SK-N-SH (cell line): Measurements from ENCODE around the gene PXN. TPM values are rescaled to one million over a fixed set of nuclear protein-coding genes. Genes with fewer than 3 reads are reported as not detected.

Experiments
- CTCF ChIA-PET: fragments of 300-600, 350-600 bp; formaldehyde crosslinking; extraction: SDS; loops from one replicate; lab custom pipeline; 2021; lab: Yijun Ruan, JAX
- POLR2A ChIA-PET: fragments of 350-600 bp; sonication (Branson Sonifier 250); formaldehyde crosslinking; extraction: SDS; loops from one replicate; lab custom pipeline; 2020; ENCODE audit warnings: antibody characterized with exemption, inconsistent platforms; lab: Yijun Ruan, JAX
- DNase-seq: peaks from one replicate; pipeline ENCODE4 v3.0.0; 2012
- H2AFZ ChIP-seq: fragments of 200-600 bp; sonication (generic); 2 replicates; pipeline ENCODE4 v1.8.1; 2016; ENCODE audit warnings: antibody characterized with exemption, mild to moderate bottlenecking, low read depth
- H3F3A ChIP-seq: fragments of 200-600 bp; sonication (generic); replicated peaks from 2 replicates; pipeline ENCODE3; 2016; ENCODE audit warnings: antibody characterized with exemption, mild to moderate bottlenecking; ENCODE audit not compliant: insufficient read depth
- H3K27ac ChIP-seq, 2 experiments: fragments of 200-500 bp in 1 of 2; fragments of 200-600 bp in 1 of 2; sonication (Bioruptor generic) in 1 of 2; sonication (generic), shearing (Covaris generic) in 1 of 2; 2 replicates each; pipeline versions ENCODE4 v1.5.1 to v1.6.1; 2014 to 2016; ENCODE audit warnings: low read depth in 2 of 2, inconsistent platforms in 1 of 2, low read length in 1 of 2, mild to moderate bottlenecking in 1 of 2, mixed read lengths in 1 of 2
- H3K27me3 ChIP-seq: fragments of 200-600 bp; sonication (generic), shearing (Covaris generic); 2 replicates; pipeline ENCODE4 v1.6.1; 2016; ENCODE audit warnings: mixed run types; ENCODE audit not compliant: insufficient read depth
- H3K36me3 ChIP-seq, 2 experiments: fragments of 200-500 bp in 1 of 2; fragments of 200-600 bp in 1 of 2; sonication (Bioruptor generic) in 1 of 2; sonication (generic) in 1 of 2; replicated peaks in 1 of 2; 2 replicates each; pipeline versions ENCODE3 to v1.5.1; 2014 to 2016; ENCODE audit warnings: low read length in 1 of 2, mild to moderate bottlenecking in 1 of 2; ENCODE audit not compliant: insufficient read depth in 2 of 2, control insufficient read depth in 1 of 2
- H3K4me1 ChIP-seq, 2 experiments: fragments of 200-500 bp in 1 of 2; fragments of 200-600 bp in 1 of 2; sonication (Bioruptor generic) in 1 of 2; sonication (generic), shearing (Covaris generic) in 1 of 2; 2 replicates each; pipeline versions ENCODE4 v1.5.1 to v1.6.1; 2014 to 2016; ENCODE audit warnings: low read depth in 1 of 2, low read length in 1 of 2, mixed run types in 1 of 2; ENCODE audit not compliant: insufficient read depth in 2 of 2, control insufficient read depth in 1 of 2
- H3K4me2 ChIP-seq: fragments of 200-600 bp; sonication (generic), shearing (Covaris generic); 2 replicates; pipeline ENCODE4 v1.6.1; 2017; ENCODE audit warnings: mixed run types
- H3K4me3 ChIP-seq, 2 experiments: fragments of 200-500 bp in 1 of 2; fragments of 200-600 bp in 1 of 2; sonication (Bioruptor generic) in 1 of 2; sonication (generic), shearing (Covaris generic) in 1 of 2; 2 replicates each; pipeline versions ENCODE4 v1.5.1 to v1.8.1; 2014 to 2016; ENCODE audit warnings: low read depth in 2 of 2, inconsistent platforms in 1 of 2, low read length in 1 of 2, mild to moderate bottlenecking in 1 of 2, mixed read lengths in 1 of 2, moderate library complexity in 1 of 2
- H3K79me2 ChIP-seq: fragments of 200-600 bp; sonication (generic); 2 replicates; pipeline ENCODE4 v1.8.1; 2017; ENCODE audit warnings: mild to moderate bottlenecking; ENCODE audit not compliant: insufficient read depth
- H3K9ac ChIP-seq: fragments of 200-600 bp; sonication (generic); 2 replicates; pipeline ENCODE4 v1.6.1; 2017; ENCODE audit warnings: mixed run types
- H3K9me2 ChIP-seq: fragments of 200-600 bp; sonication (generic); 2 replicates; pipeline ENCODE4 v1.6.1; 2017; ENCODE audit warnings: mixed run types
- H3K9me3 ChIP-seq: fragments of 200-600 bp; sonication (generic); 2 replicates; pipeline ENCODE4 v1.6.1; 2017; ENCODE audit warnings: mixed run types, mild to moderate bottlenecking, moderate library complexity
- H4K20me1 ChIP-seq: fragments of 200-600 bp; sonication (generic); 2 replicates; pipeline ENCODE4 v1.6.1; 2017; ENCODE audit warnings: mild to moderate bottlenecking, mixed run types; ENCODE audit not compliant: insufficient read depth
- CHD2 ChIP-seq: fragments of 150-350 bp; IDR thresholded peaks from 2 replicates; pipeline ENCODE4 v1.6.1; 2018; ENCODE audit warnings: low read length; ENCODE audit not compliant: partially characterized antibody
- ELF1 ChIP-seq: IDR thresholded peaks from 2 replicates; pipeline ENCODE4 v1.4.0; 2012
- EP300 ChIP-seq, 2 experiments: IDR thresholded peaks; 2 replicates each; pipeline versions ENCODE4 v1.4.0 to v1.6.1; 2012; ENCODE audit warnings: borderline replicate concordance in 1 of 2, low read depth in 1 of 2, low read length in 1 of 2
- EZH2phosphoT487 ChIP-seq: fragments of 200-600 bp; sonication (generic); IDR thresholded peaks from 2 replicates; pipeline ENCODE4 v1.6.1; 2017; ENCODE audit warnings: low read depth, mixed run types, mild to moderate bottlenecking, antibody characterized with exemption, moderate library complexity, borderline replicate concordance
- GATA2 ChIP-seq: sonication (generic); formaldehyde crosslinking; IDR thresholded peaks from 2 replicates; pipeline ENCODE4 v1.5.0; 2020; ENCODE audit warnings: mild to moderate bottlenecking, missing genetic modification reagents
- MXI1 ChIP-seq: IDR thresholded peaks from 2 replicates; pipeline ENCODE4 v1.6.1; 2012; ENCODE audit warnings: mild to moderate bottlenecking, low read depth, low read length, improper control_type of control experiment
- NRF1 ChIP-seq: IDR thresholded peaks from 2 replicates; pipeline ENCODE4 v1.6.1; 2012; ENCODE audit warnings: low read depth, mild to moderate bottlenecking, low read length
- RAD21 ChIP-seq: IDR thresholded peaks from 2 replicates; pipeline ENCODE4 v1.6.1; 2012; ENCODE audit warnings: mild to moderate bottlenecking, low read length
- RCOR1 ChIP-seq: fragments of 150-350 bp; IDR thresholded peaks from 2 replicates; pipeline ENCODE4 v1.6.1; 2017; ENCODE audit warnings: antibody characterized with exemption, low read length
- RXRA ChIP-seq: IDR thresholded peaks from 2 replicates; pipeline ENCODE4 v1.4.0; 2012; ENCODE audit warnings: low read depth, mild to moderate bottlenecking, borderline replicate concordance
- SMC3 ChIP-seq: IDR thresholded peaks from 2 replicates; pipeline ENCODE4 v1.6.1; 2012; ENCODE audit warnings: low read depth, low read length, improper control_type of control experiment
- TAF1 ChIP-seq: IDR thresholded peaks from 2 replicates; pipeline ENCODE4 v1.6.1; 2012; ENCODE audit warnings: low read depth, mild to moderate bottlenecking, low read length, moderate library complexity, borderline replicate concordance
- TCF12 ChIP-seq: IDR thresholded peaks from 2 replicates; pipeline ENCODE4 v1.4.0; 2012
- TEAD4 ChIP-seq: IDR thresholded peaks from 2 replicates; pipeline ENCODE4 v1.4.0; 2012; ENCODE audit warnings: mild to moderate bottlenecking, borderline replicate concordance; ENCODE audit not compliant: insufficient read depth
- USF1 ChIP-seq: IDR thresholded peaks from 2 replicates; pipeline ENCODE4 v1.4.0; 2012; ENCODE audit warnings: low read depth, borderline replicate concordance
- USF2 ChIP-seq: fragments of 150-350 bp; IDR thresholded peaks from 2 replicates; pipeline ENCODE4 v1.6.1; 2017; ENCODE audit warnings: antibody characterized with exemption, low read length, low read depth, borderline replicate concordance
- YY1 ChIP-seq: IDR thresholded peaks from 2 replicates; pipeline ENCODE4 v1.4.0; 2012; ENCODE audit warnings: low read depth, mild to moderate bottlenecking
- WGBS: methylation state at CpG from one replicate; pipeline ENCODE4 v1.1.6; 2017; ENCODE audit warnings: low lambda C conversion rate; 5-methylcytosine and 5-hydroxymethylcytosine counted together
- polyA plus RNA-seq, 3 experiments: library from polyadenylated mRNA; depleted of rRNA; stranded (reverse); fragments of >200 nt; gene quantifications; 2 replicates each; pipeline ENCODE4 v1.2.3, GENCODE V29; 2012

The PXN gene
- polyA plus RNA-seq, 1 of the 3 experiments (the other 2 are of a cell fraction), result 89.0 TPM

GRCh38 chr12:120276734-120277133, 11.2 kb upstream of the PXN start (continued):
- no peak for TF ChIP-seq USF2
- no peak for TF ChIP-seq TCF12
- TF ChIP-seq RCOR1, result no peak

GRCh38 chr12:120267736-120268135, 2.2 kb upstream of the PXN start:
- H3K79me2 ChIP-seq, result peaks cover 27% of the 10 kb centered on the region
- CTCF ChIA-PET, result interaction anchor here (1.0 to 21.5 kb wide), 8 partner anchors 8 to 66 kb away, joined by 3 to 618 read pairs (median 14); partner anchors contain the start of gene SIRT4
- no peak overlapping the region for H3K4me2 ChIP-seq
- H3K27ac ChIP-seq, result no peak overlapping the region
- H3K9me3 ChIP-seq, result no peaks in the 10 kb centered on the region
- no peak overlapping the region for H3K4me3 ChIP-seq
- no peak overlapping the region for H2AFZ ChIP-seq
- no peaks in the 10 kb centered on the region for H3K27me3 ChIP-seq
- DNase-seq, result no peak
- H3K36me3 ChIP-seq, result no peaks in the 10 kb centered on the region
- TF ChIP-seq TCF12 (no peak), MXI1 (no peak), ELF1 (no peak), SMC3 (no peak), TAF1 (no peak), RXRA (no peak), RAD21 (no peak), CHD2 (no peak), EP300 (IDR thresholded peaks at IDR 0.05; ENCODE audit: borderline replicate concordance in 1 of 2, low read depth in 1 of 2, low read length in 1 of 2) (no peak), EZH2phosphoT487 (no peak), TEAD4 (no peak), USF1 (no peak), YY1 (no peak), NRF1 (no peak), GATA2 (CRISPR knock-in tag) (no peak)
- WGBS, result 86% methylated on average over 4 of the region's 4 CpGs
- POLR2A ChIA-PET, result interaction anchor here (4.2 to 6.9 kb wide), 2 partner anchors 24 to 67 kb away, joined by 38 to 53 read pairs; partner anchors contain the start of genes RNU4-1, RNU4-2 and RPLP0
- H3F3A ChIP-seq, result peaks cover 6% of the 10 kb centered on the region
- H3K9ac ChIP-seq, result no peak overlapping the region
- H3K4me1 ChIP-seq, result peaks cover 10 to 19% of the 10 kb centered on the region in 2 experiments; a peak in 3 of 4 replicates
- no peaks in the 10 kb centered on the region for H3K9me2 ChIP-seq
- peaks cover 17% of the 10 kb centered on the region for H4K20me1 ChIP-seq
